Measurements from ENCODE around the gene PHIP.

PHIP gene

GRCh38 chr6:79066828-79067227 lies 11.2 kb downstream of the PHIP start:
- no peak for FAIRE-seq

DNA sequence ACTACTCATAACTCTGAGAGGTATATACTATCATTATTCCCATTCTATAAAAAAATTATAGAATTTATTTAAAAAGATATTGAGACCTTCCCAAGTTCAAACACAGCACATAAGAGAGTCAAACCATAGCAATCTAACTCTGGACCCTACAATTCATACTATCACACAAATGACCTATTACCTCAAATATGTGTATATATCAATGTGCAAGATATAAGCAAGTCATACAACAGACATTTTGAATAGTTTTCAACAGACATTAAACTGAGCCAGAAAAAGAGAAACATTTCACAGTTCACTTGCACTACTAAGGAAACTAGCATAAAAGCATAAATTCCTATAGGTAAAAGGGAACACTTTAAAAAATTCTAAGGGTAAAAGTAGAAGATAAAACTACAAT lies 11.7 kb downstream of the PHIP start:
- FAIRE-seq = no peak

DNA sequence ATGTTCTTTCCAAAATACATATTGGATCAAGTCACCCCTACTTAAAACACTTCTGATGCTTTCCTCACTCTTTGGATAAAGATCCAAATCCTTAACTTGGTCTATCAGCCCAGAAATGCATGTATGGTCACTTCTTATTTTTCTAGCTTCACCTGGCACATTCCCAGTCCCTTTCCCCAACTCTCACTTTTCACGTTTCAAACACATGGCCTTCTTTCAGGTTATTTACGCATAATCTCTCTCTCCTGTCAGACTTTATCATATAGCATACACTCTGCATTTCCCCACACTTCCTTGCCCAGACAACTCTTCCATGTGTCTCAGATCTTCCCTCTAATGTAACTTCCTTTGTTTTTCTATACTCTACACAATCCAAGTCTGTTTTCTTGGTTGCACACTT lies 12.8 kb downstream of the PHIP start:
- no peak for FAIRE-seq

GRCh38 chr6:79064635-79065034 lies 13.4 kb downstream of the PHIP start:
- no peak for FAIRE-seq

DNA sequence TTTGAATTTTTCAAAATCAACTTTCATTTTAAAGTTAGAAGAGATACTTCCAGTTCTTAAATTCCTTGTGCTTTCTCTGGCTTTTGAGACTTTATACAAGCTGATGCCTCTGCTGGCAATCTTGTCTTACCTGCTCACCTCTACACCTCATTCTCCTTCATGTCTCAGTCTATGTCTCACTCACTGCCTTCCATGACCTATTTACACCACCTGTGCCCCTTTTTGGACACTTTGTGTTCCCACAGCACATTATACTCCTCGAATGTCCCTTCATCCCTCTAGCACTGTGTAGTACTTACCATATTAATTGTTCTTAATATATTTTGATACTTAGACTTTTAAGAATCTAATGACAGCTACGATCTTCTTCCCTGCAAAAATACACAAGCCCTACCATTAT lies 15.3 kb downstream of the PHIP start:
- FAIRE-seq = no peak

GRCh38 chr6:79057746-79058145 lies 20.3 kb downstream of the PHIP start:
- FAIRE-seq = no peak

DNA sequence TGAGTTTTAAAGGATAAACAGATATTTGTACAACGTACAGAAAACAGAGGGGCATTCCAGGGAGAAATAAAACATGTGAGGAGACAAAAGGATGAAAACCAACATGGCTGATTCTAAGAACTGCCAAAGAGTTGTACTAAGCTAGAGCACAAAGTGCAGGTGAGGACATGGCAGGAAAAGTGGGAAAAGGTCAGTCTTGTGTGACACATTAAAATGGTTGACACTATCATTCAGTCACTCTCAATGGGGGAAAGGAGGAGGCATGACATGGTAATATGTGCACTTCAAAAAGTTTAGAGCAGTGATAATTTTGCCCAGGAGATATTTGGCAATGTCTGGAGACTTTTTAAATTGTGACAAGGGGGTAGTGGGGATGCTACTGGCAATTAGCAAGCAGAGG lies 21.8 kb downstream of the PHIP start:
- FAIRE-seq = no peak

GRCh38 chr6:79048611-79049010 lies 29.4 kb downstream of the PHIP start:
- peak; percentile 82 for FAIRE-seq

GRCh38 chr6:79047072-79047471 lies 31.0 kb downstream of the PHIP start:
- no peak for FAIRE-seq

DNA sequence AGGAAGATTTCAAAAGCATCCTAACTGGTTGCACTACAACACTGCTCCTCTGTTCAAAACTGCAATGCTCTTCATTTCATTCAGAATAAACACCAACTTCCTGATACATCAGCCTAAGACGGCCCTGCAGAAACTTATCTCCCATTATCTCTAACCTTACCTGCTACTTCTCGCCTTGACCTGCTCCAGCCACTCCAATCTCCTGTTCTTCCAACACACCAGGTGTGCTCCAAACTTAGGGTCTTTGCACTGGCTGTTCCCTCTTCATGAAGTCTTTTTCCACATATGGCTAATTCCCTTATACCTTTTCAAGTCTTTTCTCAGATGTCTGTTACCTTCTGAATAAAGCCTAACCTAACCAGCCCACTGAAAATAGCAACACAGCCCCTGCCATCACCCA lies 32.1 kb downstream of the PHIP start:
- FAIRE-seq = no peak

GRCh38 chr6:79042799-79043126 lies 35.3 kb downstream of the PHIP start:
- FAIRE-seq = no peak

DNA sequence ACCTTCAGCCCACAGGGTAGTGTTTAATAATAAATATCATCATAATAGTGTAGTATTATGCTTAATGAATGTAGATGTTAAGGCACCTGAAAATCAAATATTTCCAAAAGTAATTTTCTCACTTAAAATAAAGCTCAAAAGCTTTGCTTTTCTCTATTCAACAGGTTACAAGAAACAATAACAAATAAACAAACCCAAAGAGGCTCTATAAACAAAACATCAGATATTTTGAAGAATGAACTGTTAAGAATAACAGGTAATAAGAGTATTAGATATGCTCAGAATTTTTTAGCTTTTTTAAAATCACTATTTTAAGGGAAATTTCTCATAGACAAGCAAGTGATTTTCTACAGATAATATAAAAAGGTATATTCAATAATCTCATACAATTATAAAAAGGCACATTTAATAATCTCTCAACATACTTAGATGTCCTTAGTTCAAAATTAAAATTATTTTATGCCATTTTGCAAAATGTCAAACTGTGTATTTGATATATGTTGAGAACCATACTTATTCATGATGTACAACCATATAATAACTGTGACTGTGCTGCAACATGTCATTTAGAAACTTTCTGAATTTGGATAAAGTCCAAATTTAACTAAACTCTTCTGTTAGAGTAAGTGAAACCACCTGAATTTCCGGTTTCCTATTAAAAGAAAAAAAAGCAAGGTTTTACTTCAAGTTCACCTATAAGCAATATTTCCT lies 35.8 kb downstream of the PHIP start:
- FAIRE-seq = peak; percentile 13

GRCh38 chr6:79040083-79040482 lies 38.0 kb downstream of the PHIP start:
- FAIRE-seq = no peak

DNA sequence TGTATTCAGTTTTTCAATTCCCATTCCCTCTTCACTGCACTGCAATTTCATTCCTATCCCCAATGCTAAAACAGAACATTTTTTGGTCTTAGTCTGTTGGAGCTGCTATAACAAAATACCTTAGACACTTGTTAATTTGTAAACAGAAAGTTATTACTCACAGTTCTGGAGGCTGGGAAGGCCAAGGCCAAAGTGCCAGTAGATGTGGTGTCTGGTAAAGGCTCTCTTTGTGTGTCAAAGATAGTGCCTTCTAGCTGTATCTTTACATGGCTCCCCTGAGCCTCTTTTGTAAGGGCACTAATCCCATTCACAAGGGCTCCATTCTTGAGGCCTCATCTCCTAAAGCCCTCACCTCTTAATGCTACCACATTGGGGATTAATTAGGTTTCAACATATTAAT lies 40.0 kb downstream of the PHIP start:
- FAIRE-seq = no peak

DNA sequence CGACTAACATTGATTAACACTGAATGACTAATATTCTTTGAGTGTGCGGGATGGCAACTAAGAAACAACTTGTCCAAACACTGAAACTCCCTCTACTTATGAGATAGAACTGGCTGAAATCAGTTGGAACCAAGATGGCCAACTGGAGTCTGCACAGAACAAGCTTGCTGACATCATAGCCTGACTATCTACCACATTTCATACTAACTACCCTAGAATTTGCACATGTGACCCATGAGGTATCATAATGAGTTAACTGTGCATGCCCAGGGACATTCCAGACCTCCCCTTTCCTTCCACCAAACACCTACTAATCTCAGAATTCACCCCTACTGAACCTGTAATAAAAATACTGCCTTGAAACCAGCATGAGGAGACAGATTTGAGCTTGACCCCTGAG lies 43.2 kb downstream of the PHIP start:
- no peak for FAIRE-seq

DNA sequence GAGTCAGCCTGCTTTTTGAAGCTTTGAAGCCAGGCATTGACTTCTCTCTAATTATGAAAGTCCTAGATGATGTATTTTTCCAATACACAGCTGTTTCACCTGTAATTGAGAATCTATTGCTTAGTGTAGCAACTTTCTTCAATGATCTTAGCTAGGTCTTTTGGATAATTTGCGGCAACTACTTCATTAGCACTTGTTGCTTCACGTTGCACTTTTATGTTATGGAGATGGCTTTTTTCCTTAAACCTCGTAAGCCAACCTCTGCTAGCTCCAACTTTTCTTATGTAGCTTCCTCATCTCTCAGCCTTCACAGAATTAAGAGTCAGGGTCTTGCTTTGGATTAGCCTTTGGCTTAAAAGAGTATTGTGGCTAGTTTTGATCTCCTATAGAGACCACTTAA lies 44.8 kb downstream of the PHIP start:
- FAIRE-seq = no peak

DNA sequence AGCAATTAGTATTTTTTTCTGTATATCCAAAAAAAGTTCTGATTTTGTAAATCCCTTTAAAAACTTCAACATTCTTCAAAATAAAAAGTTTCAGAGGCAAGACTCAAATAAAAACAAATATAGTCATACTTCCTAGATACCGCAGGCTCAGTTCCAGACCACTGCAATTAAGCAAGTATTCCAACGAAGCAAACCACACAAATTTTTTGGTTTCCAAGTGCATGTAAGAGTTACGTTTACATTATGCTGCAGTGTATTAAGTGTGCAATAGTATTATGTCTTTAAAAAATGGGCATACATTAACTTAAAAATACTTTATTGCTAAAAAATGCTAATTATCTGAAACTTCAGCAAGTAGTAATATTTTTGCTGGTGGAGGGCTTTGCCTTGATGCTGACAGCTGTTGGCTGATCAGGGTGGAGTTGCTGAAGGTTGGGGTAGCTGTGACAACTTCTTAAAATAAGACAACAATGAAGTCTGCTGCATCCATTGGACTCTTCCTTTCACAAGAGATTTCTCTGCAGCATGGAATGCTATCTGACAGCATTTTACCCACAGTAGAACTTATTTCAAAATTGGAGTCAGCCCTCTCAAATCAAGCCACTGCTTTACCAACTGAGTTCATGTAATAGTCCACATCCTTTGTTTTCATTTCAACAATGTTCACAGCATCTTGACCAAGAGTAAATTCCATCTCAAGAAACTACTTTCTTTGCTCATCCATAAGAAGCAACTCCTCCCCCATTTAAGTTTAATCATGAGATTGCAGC lies 46.0 kb downstream of the PHIP start:
- no peak for FAIRE-seq

DNA sequence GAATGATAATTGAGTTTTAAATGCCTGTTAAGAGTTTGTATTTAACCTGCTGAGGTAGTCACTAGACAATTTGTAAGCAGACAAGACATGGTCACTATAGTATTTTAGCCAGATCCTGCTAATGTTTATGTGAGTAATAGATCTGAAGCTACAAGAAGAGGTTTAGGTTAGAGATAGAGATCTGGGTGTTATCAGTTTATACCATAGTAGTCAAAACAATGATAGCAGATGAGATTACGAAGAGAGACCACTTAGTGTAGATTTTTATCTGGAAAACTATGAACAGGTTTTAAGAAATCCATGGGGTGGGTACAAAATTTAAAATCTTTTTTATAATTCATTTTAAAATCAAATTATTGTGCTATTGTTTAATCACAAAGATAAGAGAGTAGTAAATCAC lies 47.5 kb downstream of the PHIP start:
- no peak for FAIRE-seq

- no peak for FAIRE-seq
Measured at GRCh38 chr6:79030023-79030422, 48.0 kb downstream of the PHIP start.

GRCh38 chr6:79028641-79029314 lies 49.3 kb downstream of the PHIP start:
- FAIRE-seq = no peak

DNA sequence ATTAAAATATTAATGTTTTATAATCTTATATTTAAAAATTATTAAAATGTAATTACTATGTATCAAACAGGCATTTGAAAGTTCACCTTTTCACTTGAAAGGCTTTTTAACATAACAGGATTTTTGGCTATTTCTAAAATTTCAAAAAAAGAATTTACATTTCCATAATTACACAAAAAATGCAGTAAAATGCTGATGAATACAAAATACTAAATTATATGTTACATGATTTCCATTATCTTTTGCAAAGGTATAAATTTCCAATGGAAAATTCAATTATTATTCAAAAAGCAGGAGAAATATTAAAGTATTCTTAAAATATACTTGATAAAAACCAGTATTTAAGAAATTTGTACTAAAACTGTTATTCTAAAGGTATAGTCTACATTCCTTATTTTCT lies 66.1 kb downstream of the PHIP start:
- FAIRE-seq = peak; percentile 58

DNA sequence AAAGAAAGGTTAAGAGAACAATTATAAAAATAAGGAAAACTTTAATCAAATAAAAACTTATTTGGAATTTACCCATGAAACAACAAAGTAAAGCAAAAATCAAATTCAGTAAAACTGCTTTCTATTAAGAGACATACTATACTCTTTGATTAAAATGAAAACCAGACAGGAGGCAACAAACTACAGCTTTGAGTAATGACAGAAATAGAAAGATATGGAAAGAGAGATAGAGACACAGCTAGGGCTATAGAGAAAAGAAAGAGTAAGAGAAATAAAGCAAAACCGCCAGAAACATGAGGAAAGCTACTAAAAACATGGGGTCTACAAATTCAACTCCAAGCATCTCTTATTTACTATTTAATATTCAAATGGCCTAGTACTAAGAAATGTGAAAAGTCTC lies 67.6 kb downstream of the PHIP start:
- FAIRE-seq = no peak

GRCh38 chr6:79009819-79010218 lies 68.2 kb downstream of the PHIP start:
- no peak for FAIRE-seq

DNA sequence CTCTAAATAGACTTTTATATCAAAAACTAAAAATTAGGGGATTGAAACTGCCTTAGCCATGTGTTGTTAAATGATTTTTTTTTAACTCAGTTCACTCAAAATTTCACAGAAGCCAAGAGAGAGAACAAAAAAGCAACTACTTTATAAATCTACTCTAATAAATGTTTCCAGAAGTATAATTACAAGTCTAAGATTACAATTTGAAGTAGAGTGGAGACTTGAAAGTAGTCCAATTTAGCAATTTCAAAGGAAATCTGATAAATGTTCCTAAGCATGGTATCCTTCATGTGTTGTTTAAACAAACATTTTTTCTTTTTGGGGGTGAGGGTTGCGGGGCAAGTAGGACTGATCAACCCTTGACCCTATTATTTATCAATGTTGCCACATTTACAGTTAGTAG lies 72.6 kb downstream of the PHIP start:
- no peak for FAIRE-seq

Data from TTC549 (cell line).